GF-D8 (cell line): ENCODE data around the gene CTH.
"Not testable (repeated sequence)": the region's sequence is repeated elsewhere in the genome, so short reads cannot be mapped to it uniquely, and the experiment has no call there.

ENCODE experiments used
- DNase-seq: peaks from one replicate; lab custom pipeline; 2025; lab: John Stamatoyannopoulos, UW

The CTH gene

DNA sequence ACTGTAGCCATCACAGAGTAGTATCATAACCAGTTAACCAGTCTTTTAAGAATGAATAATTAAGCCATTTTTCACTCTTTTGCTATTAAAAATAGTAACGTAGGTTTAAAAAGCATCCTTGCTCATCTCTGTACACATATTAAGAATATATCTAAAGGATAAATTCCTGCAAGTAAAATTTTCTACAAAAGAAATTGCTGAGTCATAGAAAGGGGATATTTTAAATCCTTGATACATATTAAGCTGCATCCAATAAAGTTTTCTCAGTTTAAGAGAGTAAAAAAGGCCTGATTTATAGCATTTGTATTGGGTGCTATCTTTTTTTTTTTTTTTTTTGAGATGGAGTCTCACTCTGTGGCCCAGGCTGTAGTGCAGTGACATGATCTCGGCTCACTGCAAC, 1.9 kb upstream of the CTH start:
- no peak for DNase-seq

DNA sequence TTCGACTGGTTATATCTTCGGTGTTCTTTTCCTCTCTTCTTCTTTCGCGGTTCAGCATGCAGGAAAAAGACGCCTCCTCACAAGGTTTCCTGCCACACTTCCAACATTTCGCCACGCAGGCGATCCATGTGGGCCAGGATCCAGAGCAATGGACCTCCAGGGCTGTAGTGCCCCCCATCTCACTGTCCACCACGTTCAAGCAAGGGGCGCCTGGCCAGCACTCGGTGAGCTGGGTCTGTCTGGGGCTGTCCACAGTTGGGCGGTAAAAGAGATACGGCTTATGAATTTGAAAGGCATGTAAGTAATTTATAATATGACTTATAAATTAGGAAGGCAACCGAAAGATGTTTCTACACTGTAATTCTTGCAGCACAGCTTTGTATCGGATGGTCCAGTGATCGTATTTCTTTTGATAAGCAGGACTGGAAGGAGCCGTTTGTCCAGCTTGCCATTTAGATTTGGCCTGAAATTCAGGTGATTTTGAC, 334 bp downstream of the CTH start:
- no peak for DNase-seq

DNA sequence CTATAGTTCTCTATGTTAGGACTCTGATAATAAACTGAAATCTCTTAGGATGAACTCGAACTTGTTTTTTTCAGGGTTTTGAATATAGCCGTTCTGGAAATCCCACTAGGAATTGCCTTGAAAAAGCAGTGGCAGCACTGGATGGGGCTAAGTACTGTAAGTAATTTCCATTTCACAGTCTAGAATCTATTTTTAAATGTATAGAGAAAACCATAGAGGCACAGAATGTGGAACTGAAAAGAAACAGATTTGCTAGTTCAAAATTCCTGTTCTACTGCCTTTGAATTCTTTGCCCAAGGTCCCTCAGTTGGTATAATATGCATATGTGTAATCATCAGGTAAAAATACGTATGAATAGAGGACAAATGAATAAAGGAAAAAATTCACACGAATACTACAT, 4.8 kb downstream of the CTH start:
- no peak for DNase-seq

DNA sequence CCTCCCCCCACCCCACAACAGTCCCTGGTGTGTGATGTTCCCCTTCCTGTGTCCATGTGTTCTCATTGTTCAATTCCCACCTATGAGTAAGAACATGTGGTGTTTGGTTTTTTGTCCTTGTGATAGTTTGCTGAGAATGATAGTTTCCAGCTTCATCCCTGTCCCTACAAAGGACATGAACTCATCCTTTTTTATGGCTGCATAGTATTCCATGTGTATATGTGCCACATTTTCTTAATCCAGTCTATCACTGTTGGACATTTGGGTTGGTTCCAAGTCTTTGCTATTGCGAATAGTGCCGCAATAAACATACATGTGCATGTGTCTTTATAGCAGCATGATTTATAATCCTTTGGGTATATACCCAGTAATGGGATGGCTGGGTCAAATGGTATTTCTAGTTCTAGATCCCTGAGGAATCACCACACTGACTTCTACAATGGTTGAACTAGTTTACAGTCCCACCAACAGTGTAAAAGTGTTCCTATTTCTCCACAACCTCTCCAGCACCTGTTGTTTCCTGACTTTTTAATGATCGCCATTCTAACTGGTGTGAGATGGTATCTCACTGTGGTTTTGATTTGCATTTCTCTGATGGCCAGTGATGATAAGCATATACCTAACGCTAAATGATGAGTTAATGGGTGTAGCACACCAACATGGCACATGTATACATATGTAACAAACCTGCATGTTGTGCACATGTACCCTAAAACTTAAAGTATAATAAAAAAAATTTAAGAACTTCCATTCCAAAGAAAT, 8.1 kb downstream of the CTH start:
- not testable (repeated sequence) for DNase-seq

DNA sequence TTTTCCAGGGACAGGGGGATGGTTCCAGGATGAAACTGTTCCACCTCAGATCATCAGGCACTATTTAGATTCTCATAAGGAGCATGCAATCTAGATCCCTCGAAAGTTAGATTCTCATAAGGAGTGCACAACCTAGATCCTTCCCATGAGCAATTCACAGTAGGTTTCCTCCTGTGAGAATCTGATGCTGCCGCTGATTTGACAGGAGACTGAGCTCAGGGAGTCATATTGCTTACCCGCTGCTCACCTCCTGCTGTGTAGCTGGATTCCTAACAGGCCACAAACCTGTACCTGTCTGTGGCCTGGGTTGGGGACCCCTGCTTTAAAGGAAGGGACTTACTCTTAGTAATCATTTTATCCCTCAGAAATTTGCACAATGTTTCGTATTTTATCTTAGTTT, 9.3 kb downstream of the CTH start:
- DNase-seq, result no peak

DNA sequence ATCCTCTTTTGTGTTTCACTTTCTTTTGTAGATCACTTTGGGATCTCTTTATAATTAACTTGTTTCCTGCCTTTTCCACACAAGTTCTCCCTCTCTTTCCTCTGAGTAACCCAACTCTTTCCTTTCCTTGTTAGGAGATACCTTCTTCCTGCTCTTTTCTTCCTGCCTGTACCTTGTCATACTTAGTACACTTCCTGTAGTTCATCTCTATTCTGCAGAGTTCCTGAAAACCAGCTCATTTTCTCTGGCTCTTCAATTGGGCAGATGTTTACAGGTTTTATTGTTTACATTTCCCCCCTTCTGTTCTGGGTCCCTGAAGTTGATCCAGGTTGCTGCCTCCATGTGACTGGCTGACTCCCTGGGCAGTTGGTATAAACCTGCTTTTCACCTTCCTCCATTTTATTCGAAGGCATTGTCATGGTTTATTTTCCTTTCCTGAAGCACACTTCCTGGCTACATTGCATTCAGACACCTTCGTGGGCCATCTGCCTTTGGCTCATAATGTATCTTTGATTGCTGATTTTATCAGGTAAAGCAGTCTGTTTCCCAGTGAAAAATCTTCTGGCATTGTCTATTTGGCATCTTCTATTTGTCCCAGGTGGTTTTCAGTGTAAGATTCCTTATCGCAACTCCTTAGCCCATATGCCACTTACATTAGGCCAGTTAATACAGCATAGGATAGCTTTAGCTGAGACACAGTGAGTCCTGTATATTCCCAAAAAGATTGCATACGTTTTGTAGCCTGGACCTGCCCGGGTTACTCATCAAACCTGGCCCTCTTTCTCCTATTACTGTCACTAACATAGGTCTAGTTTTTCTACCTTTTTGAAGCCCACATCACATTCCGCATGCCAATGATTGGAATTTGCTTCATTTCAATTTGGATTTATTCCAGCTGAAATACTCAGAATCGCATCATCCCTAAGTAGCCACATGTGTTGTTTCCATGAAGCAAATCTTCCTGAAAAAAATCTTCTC, 15.4 kb downstream of the CTH start:
- DNase-seq, result no peak

DNA sequence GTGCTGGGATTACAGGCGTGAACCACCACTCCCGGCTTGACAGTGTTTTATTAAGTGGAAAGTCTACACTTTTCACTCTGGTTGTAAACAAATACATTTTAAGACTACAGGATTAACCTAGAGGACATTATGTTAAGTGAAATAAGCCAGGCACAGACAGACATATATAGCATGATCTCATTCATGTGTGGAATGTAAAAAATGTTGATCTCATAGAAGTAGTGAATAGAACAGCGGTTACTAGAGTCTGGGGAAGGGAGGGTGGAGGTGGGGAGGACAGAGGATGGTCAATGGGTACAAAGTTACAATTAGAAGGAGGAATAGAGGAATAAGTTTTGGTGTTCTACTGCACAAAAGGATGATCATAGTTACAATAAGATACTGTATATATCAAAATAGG, 16.9 kb downstream of the CTH start:
- DNase-seq, result no peak

DNA sequence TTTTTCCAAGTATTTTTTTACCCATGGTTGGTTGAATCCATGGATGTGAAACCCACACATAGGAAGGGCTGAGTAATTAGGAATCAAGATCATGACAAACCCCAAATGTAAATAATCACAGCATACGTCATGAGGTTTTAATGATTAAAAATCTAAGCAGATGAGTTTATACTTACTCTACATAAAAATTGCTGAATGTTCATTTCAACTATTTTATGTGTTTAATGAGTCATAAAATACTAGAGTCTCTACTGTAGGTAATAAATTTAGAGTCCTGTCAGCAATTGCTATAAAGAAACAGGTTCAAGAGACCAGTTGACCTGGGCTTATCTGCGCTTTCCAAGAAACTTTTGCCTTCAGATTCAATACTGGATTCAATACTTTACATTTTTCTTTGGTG, 18.2 kb downstream of the CTH start:
- no peak for DNase-seq

DNA sequence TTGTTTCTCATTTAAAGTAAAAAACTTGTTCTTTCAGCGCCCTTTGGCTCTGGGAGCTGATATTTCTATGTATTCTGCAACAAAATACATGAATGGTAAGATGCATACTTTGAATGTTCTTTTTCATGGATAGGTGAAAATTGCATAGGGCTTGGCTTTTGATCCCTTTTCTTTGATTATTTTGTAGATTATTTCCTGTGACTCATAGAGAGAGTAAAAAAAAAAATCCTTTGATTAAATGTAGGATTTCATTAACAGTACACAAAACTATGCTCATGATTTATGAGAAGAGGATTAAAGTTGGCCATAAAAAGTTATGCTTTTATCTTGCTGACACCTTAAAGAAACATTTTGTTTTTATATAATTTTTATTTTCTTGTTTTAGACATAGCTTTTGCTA, 18.7 kb downstream of the CTH start:
- DNase-seq, result no peak

DNA sequence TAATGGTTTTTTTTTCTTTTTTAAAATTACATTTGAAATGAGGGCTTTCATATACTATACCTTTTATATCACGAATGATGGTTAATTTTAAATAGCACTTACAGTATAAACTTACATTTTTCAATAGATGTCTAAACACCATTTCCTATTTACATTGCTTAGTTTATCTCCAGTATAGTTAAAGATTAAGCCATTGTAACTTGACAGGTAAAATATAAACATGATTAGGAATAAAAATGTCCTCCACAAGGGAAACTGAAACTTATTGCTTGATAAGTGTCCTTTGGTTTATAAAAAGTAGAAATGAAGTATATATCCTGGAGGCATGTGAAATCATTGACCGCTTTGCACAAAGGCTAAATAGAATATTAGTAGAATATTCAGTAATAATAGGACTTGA, 20.2 kb downstream of the CTH start:
- DNase-seq, result no peak

DNA sequence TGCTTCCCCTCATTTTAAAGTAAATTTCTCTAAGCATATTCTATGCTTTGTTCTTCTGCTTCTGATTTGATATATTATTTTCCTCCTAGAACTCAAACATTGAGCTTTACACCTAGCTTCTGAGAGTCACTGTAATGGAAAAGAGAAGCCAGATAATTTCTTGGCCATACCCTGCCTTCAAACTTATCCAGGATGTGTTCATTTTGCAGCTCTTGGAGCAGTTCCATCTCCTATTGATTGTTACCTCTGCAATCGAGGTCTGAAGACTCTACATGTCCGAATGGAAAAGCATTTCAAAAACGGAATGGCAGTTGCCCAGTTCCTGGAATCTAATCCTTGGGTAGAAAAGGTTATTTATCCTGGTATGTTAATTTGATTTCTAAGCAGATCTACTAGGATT, 20.8 kb downstream of the CTH start:
- no peak for DNase-seq

DNA sequence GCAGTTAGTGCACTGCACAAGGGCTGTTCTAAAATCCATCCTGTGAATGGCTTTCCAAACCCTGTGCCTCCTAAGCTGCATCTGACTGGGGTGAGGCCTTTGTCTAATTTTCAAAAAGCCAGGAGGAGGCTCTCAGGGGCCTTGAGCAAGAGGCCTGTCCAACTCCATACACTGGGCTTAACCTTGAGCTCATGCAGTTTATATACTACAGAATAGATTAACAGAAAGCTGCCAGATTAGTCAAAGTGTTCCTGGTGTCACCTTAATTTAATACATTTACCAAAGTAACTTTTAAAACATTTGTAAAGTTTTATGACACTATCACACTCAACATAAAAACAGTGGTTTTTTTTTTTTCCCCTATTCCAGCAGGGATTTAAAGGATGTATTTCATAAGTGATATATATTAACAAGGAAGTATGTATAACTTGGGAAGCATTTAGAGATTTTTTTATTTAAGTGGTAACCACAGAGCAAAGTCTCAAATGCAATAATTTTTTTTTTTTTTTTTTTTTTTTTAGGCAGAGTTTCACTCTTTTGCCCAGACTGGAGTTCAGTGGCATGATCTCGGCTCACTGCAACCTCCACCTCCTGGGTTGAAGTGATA, 23.3 kb downstream of the CTH start:
- DNase-seq, result no peak

DNA sequence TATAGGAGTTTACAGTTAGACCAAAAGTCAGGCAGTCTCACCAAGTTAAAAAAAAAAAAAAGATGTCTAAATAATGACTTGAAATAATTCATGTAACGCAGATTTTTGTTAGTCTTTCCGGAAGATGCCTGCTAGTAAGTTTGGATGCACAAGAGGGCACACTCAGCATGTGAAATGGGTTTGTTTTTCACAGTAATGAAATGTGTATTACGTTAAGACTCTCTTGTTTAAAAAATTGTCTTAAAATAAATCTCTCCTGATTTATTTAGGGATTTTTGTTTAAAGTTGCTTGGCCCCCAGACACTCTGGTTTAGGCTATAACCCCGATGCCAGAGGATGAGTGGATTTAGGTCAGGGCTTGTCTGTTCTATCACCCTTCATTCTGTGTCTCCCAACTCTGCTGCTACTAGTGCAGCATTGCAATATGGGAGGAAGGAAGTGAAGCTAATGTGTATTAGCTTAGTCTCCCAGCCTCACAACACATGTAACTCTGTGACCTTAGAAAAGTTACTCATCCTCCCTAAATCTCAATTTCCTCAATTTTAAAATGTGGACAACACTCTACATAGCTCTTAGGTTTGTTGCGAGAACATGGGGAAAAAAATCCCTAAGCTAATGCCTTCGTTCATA, 25.7 kb downstream of the CTH start:
- no peak for DNase-seq

DNA sequence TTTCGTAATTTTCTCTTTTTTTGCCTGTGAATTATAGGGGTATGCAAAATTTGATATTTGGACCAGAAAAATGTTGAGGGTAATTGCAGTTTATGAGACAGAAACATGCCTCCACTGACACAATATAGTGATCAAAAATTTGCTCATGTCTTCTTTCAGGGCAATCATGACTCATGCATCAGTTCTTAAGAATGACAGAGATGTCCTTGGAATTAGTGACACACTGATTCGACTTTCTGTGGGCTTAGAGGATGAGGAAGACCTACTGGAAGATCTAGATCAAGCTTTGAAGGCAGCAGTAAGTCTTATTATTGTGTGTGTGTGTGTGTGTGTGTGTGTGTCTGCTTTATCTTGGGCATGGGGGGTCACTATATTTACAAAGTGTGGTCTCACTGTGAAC, 27.5 kb downstream of the CTH start:
- no peak for DNase-seq

DNA sequence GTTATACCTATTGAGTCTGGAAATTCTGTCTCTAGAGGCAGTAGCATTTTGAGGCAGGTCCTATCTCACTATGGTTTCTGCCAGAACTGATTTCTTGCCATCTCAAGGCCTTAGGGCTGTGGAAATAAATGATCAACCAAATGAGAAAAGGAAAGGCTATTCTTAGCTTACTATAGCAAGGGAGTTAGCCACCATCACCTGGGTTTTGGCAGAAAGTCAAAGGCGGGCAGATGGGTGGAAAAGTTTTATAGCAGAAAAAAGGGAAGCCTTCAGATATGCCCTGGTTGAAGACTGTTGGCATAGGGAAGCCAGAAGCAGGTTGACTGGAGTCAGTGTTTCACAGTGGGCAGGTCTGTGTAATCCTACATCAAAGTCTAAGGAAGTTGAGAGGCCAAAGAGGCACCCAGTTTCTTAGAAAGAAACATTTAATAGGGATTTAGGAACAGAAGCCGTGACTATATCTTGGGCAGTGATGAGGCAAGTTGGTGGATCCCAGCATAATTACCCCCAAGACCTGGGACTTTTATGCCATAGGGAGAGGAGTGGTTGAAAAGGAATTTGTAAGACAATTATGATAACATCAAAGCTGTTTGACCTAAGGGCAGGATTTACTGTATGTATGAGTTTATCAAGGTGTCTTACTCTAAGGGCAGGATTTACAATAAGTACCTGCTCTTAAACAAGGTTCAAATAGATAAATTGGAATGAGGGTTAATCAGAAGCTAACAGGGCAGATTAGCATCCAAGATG, 29.7 kb downstream of the CTH start:
- no peak for DNase-seq

DNA sequence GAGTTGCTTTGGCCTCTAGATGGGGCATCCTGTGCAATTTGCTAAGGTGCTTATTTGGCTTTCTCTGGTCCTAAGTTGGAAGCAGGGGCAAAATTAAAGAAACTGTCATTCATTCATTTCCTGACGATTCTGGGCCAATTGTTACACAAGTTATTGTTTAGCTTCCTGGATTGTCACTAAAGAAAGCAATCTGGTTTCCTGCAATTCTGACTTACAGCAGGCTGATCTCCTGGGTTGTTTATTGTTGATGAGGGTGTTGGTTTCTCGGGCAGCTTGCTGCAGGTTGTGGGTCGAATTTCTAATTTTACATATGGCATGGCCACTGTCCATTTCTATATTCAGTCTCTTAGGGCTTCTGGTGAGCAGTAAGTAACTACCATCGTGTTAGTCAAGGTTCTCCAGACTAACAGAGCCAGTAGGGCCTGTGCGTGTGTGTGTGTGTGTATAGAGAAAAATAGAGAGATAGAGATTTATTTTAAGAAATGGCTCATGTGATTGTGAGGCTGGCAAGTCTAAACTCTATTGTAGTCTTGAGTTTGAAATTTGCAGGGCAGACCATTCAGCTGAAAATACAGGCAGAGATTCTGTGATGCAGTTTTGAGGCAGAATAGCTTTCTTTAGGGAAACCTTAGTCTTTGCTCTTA, 30.4 kb downstream of the CTH start:
- no peak for DNase-seq

DNA sequence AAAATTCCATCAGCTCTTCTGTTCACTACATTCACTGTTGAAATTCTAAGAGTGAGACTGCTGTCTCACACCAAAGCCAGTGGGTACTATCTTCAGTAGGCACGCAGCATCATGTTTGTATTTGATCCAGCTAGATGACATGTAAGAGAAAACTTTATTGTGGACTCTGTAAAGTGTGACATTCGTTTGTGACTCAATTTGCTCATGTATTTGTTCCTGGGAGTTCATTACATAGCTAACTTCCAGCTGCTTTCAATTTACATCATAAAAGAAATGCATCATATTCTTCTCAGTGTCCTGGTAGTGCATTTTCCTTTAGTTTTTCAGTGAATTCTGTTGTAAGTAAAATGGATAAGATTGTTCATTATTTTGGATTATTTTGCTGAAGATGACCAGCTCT, 31.4 kb downstream of the CTH start:
- DNase-seq, result no peak

DNA sequence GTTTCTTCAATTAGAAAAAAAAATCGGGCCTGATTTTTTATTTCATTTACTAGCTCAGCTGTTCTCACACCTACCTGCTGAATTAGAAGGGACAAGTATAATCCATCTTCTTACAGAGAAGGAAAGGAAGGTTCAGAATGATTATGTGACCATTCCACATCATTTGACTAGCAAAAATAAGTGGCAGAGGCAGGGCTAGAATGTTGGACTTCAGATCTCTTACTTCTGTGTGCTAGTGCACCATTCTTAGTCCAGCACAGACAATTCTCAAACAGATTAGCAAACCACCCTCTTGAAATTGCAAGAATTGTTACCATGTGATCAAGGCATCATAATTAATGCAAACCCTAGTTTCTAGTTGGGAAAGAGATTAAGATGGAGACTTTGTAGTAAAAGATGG, 32.7 kb downstream of the CTH start:
- DNase-seq, result no peak

DNA sequence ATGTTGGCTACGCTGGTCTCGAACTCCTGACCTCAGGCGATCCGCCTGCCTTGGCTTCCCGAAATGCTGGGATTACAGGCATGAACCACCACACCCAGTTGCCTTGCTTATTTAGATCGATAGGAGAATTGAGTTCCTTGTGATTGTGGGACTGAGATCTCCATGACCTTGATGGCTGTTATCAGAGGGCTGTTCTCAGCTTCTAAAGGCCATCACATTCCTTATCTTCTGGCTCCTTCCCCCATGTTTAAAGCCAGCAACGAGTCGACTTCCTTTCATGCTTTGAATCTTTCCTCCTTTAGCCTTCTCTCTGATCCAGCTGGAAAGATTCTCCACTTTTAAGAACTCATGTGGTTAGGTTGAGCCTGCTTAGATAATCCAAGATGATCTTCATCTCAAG, 38.0 kb downstream of the CTH start:
- DNase-seq, result no peak

DNA sequence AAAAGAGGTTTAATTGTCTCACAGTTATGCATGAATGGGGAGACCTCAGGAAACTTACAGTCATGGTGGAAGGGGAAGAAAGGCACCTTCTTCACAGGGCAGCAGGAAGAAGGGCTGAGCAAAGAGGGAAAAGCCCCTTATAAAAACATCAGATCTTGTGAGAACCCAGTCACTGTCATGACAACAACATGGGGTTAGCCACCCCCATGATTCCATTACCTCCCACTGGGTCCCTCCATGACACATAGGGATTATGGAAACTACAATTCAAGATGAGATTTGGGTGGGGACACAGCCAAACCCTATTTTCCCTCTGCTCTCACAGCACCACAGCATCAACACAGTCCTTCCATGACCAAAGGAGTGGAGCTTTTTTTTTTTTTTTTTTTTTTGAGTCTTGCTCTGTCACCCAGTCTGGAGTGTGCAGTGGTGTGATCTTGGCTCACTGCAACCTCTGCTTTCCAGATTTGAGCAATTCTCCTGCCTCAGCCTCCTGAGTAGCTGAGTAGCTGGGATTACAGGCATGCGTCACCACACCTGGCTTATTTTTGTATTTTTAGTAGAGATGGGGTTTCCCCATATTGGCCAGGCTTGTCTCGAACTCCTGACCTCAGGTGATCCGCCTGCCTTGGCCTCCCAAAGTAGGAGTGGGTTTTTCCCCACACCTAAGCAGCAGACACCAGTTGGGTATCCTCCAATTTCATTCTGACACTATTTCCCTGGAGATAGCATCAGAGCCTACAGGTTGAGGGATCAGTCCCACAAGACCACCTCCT, 41.3 kb downstream of the CTH start:
- DNase-seq, result not testable (repeated sequence)
